GM12872 (cell line): ENCODE results near the gene PLEKHF1.

Experiments used
- TF ChIP-seq, protein P1 (sequence below): IDR thresholded peaks from 3 replicates; pipeline ENCODE4 v1.5.1; 2011; ENCODE audit warnings: low read depth, mild to moderate bottlenecking, low read length, moderate library complexity; ENCODE audit not compliant: insufficient read depth

PLEKHF1 gene

DNA sequence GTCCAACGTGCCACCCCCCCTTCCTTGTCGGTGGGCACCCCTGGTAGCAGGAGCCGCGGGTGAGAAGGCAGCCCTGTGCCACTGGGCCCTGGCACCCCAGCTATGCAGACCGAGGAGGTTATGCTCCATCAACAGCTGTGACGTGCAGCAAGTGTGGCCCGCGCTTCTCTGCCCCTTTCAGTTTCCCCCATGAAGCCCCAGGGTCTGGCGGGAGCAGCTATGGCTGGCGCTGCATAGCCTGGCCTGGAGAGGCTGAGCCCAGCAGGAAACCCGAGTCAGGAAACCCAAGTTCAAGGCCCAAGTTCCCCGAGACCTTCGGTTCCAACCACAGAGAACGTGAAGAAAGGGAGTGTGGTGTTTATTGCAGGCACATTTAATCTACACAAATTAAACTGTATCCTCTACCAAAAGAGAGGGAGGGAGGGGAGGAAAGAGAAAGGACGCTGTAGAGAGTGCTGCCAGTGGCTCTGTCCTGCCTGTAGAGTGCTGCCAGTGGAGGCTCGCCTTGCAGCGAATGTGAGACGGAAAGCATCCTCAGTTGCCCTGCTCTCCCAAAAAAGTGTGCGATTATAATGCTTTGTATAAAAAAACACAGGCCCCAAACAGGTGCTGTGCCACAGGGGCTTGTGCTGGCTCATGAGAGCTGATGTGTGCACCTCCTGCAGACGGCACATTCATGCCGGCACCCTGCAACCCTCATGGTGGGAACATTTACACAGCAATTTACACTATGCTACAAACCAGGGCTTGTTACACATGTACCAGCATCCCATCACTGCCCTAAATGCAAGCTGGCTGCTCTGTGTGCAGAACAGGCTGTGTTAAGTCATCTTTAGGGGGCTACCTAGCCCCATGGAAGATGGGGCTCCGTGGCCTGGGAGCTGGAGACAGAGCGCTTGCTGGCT, 42.8 kb upstream of the PLEKHF1 start:
- TF ChIP-seq, protein P1, sequence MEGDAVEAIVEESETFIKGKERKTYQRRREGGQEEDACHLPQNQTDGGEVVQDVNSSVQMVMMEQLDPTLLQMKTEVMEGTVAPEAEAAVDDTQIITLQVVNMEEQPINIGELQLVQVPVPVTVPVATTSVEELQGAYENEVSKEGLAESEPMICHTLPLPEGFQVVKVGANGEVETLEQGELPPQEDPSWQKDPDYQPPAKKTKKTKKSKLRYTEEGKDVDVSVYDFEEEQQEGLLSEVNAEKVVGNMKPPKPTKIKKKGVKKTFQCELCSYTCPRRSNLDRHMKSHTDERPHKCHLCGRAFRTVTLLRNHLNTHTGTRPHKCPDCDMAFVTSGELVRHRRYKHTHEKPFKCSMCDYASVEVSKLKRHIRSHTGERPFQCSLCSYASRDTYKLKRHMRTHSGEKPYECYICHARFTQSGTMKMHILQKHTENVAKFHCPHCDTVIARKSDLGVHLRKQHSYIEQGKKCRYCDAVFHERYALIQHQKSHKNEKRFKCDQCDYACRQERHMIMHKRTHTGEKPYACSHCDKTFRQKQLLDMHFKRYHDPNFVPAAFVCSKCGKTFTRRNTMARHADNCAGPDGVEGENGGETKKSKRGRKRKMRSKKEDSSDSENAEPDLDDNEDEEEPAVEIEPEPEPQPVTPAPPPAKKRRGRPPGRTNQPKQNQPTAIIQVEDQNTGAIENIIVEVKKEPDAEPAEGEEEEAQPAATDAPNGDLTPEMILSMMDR, result no peak

DNA sequence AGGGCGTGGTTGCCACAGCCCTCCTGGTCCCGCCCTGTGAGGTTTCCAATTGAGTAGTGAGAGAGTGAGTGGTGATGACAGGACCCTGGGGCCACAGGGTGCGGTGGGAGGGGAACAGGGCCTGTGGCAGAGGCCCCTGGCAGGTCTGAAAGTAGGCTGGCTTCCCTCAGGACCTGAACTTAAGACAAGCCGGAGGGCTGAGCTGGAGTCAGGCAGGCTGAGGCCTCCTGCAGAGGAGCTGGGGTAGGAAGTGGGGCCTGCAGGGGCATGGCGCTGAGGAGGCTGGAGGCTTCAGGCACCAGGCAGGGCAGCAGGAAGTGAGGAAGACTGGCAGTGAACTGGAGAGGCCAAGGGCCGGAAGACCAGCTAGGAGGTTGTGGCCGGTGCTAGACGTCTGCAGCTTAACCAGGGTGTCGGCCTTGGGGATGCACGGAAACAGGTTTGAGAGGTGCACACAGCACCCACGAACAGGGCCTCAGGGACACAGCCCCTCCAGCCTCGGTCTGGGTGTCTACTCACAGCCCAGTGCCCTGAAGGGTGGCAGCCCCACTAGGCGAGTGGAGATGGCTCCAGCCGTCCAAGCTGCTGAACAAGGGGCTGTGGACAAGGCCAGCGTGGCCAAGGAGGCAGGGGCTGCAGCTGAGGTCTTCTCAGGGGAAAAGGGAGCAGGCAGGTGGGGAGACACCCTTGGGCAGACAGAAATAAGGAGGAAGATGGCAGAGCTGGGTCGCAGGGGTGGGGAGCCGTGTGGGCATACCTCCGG, 41.4 kb upstream of the PLEKHF1 start:
- TF ChIP-seq, protein P1, result no peak

DNA sequence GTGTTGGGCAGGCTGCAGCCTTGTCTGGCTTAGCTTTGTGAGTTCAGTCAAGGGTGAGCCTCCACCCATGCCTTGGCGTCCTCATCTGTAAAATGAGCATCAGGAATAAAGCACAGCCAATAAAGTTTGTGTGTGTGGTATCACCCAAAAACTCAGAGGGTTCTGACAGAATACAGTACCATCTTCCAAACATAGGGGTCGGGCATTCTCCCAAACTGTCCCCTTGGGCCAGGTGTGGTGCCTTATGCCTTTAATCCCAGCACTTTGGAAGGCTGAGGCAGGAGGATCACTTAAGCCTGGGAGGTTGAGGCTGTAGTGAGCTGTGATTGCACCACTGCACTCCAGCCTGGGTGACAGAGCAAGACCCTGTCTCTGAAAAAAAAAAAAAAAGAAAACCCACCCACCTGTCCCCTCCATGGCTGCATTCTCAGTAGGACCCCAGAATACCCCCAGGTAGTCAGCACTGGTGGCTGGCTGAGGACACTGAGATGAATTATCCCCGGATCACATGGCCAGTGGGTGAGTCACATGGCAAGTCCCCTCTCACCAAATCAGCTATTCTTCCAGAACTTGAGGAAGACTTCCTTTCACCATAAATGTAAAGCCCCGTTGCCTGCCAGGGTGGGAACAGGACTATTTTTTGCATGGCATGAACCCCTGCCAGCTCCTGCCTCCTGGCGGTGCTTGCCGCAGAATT, 40.6 kb upstream of the PLEKHF1 start:
- TF ChIP-seq, protein P1, result no peak

DNA sequence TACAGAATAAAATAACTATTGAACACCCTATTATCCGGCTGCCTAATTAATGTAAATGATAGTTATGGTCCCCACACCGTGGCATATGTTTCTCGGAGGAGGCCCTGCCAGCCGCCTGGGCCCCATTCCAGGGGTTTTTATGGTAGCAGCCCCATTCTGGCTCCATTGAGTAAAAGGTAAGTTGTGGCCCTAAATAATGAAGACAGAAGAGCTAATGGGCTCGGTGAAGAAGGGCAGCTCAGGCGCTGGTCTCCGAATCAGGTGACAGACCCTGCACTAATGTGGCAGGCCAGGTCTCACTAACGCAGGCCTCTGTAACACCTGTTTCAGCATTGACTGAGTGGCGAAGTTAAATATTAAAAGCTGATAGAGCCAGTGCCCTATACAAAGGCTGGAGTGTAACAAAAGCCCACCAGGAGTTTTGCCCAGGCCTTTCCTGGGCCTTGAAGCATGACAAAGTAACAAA, 40.0 kb upstream of the PLEKHF1 start:
- TF ChIP-seq, protein P1, result no peak

DNA sequence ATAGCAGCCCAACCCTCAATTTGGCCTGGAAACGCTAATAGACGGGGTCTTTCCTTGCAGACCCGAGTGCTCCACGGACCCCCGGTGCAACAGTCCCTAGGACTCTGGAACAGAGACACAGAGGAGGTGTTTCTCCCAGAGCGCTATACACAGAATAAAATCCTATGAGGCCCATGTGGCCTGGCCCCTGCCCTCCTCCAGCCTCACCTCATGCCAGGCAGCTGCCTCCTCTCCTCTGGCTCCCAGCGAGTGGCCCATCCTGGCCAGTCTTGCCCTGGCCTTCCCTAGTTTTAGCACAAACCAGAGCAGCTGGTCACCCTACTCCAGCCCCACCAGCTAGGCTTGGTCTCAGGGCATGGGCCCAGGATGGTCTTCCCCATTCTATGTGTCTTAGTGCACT, 38.9 kb upstream of the PLEKHF1 start:
- TF ChIP-seq, protein P1, result no peak

DNA sequence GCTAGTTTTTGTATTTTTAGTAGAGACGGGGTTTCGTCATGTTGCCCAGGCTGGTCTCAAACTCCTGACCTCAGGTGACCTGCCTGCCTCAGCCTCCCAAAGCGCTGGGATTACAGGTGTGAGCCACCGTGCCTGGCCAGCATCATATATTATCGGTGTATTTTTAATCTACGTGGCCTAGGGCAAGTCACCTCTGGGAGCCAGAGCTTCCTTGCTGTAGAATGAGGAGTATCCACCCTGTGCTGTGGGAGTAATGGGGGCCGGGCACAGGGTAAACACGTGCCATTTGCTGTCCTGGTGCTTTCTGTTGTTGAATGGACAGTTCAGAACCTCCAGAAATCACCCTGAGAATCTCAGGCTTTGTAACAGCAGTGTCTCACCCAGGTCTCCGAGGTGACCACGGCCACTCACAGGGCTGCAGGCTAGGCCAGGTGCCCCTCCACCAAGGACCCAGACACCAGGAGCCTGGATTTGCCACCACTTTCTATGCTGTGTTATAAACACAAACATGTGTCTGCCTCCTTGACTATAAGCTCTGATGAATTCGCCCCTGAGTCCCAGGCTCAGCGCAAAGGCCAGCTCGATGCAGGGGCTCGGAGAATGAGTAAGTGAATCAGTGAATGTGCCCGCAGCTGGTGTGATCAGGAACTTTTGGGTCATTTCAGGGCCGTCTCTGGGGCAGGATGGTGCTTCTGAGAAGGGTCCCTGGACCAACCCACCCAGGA, 36.4 kb upstream of the PLEKHF1 start:
- TF ChIP-seq, protein P1, result no peak
